Upper lobe of right lung (tissue), 1 donor: ENCODE results near the gene PGGT1B. TPM values are rescaled to one million over a fixed set of nuclear protein-coding genes. Genes with fewer than 3 reads are reported as not detected.

Experiments used
- ATAC-seq: fragments of 200-7000 bp; cut with Tn5 transposase; one replicate; pipeline ENCODE4 v1.9.1; 2020; ENCODE audit warnings: mild to moderate bottlenecking, moderate library complexity
- DNase-seq: peaks from one replicate; pipeline ENCODE4 v3.0.0-alpha.2; 2020
- H3K27ac ChIP-seq: fragments of 200-600 bp; one replicate; pipeline ENCODE4 v1.8.0; 2022
- H3K27me3 ChIP-seq: fragments of 200-600 bp; one replicate; pipeline ENCODE4 v1.8.0; 2022; ENCODE audit warnings: mild to moderate bottlenecking
- H3K36me3 ChIP-seq: fragments of 200-600 bp; one replicate; pipeline ENCODE4 v1.8.0; 2022
- H3K4me1 ChIP-seq: fragments of 200-600 bp; one replicate; pipeline ENCODE4 v1.8.0; 2022
- H3K4me3 ChIP-seq: fragments of 200-600 bp; one replicate; pipeline ENCODE4 v1.8.0; 2022; ENCODE audit warnings: mild to moderate bottlenecking
- H3K9me3 ChIP-seq: fragments of 200-600 bp; one replicate; pipeline ENCODE4 v1.8.0; 2022
- intact Hi-C: fragments of 100-400 bp; cut with DNase I; formaldehyde crosslinking; loops from one replicate; pipeline ENCODE4 v1.11.0; 2022
- long read RNA-seq: library from polyadenylated mRNA; unstranded; transcript quantifications from one replicate; pipeline ENCODE4 v2.0.0, GENCODE V29; 2021
- total RNA-seq: library from RNA; stranded (reverse); fragmentation: NEBNext Ultra II Directional; extraction: Animal tissue kit (Norgen Biotek cat#: 25700); gene quantifications from one replicate; pipeline ENCODE4 v1.2.1, GENCODE V29; 2021
- TF ChIP-seq, protein P1 (sequence below): fragments of 200-600 bp; IDR thresholded peaks from one replicate; pipeline ENCODE4 v1.8.0; 2022; ENCODE audit warnings: antibody characterized with exemption
- donor health status: DM: no; HTN: yes; CAD: no; lungs with severe emphysema.

Gene PGGT1B
- 40.0 TPM for total RNA-seq
- long read RNA-seq, full-length matches to known transcripts, result 14 of 19 reads
- long read RNA-seq, partial matches to known transcripts, result 1 of 19 reads
- long read RNA-seq, other reads (novel, unspliced or antisense), result 4 of 19 reads

- TF ChIP-seq, protein P1, sequence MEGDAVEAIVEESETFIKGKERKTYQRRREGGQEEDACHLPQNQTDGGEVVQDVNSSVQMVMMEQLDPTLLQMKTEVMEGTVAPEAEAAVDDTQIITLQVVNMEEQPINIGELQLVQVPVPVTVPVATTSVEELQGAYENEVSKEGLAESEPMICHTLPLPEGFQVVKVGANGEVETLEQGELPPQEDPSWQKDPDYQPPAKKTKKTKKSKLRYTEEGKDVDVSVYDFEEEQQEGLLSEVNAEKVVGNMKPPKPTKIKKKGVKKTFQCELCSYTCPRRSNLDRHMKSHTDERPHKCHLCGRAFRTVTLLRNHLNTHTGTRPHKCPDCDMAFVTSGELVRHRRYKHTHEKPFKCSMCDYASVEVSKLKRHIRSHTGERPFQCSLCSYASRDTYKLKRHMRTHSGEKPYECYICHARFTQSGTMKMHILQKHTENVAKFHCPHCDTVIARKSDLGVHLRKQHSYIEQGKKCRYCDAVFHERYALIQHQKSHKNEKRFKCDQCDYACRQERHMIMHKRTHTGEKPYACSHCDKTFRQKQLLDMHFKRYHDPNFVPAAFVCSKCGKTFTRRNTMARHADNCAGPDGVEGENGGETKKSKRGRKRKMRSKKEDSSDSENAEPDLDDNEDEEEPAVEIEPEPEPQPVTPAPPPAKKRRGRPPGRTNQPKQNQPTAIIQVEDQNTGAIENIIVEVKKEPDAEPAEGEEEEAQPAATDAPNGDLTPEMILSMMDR, result no peak
- Histone ChIP-seq H3K27ac (peak within 1 kb of the TSS; percentile 93), H3K4me3 (peak within 1 kb of the TSS; percentile 86), H3K4me1 (peaks cover 26% of the 10 kb centered on the region), H3K27me3 (no peaks in the 10 kb centered on the region), H3K9me3 (no peaks in the 10 kb centered on the region), H3K36me3 (peaks cover 4% of the 10 kb centered on the region)
- ATAC-seq (peak; percentile 98), DNase-seq (peak; percentile 89)
- intact Hi-C loops, result no loop called here
Observed at GRCh38 chr5:115262321-115263077, at the start of gene PGGT1B. PGGT1B (minus strand) TSS chr5:115262877; CDS start chr5:115262851, 26 bp downstream.

DNA sequence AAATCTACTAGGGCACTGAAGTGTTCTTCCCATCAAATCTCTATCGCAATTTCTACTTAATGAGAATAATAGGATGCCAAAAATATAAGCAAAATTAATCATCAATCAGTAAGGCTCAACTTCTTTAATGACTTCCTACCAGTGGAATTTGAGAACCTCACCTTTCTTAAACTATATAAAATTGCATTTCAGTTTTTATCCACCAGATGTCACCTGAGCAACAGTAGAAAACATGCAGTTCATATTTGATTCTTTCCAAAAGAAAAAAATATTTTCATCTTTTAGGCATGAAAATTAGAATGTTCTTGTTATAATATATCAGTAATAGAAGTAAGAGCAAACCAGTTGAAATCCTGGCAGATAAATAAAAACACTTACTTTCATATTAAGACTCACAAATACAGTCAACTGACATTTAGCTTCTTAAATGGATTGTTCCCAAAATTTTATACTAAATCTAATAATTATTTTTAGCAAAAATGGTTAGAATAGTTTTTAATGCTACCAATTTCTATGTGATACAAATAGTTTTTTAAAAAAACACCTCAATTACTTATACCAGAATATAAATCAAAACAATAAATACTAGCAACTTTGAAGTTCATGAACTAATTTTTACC, 47.2 kb upstream of the PGGT1B start:
- H3K27me3 ChIP-seq, result no peaks in the 10 kb centered on the region
- TF ChIP-seq, protein P1, result peak; percentile 82

DNA sequence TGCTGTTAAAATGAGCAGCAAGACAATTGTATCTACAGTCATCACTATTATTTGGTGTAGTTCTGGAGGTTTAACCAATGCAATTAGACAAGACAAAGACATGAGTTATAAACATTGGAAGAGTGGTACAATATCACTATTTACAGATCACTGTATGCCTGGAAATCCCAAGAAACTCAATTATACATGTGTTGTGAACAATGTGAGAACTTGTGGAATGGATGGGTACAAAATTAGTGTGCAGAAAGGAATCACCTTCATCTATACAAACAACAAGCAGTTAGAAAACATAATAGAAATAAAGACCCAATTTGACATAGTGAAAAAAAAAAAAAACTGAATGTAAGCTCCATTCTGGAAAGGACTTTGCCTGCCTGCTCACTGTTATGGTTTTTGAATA, 46.1 kb upstream of the PGGT1B start:
- TF ChIP-seq, protein P1, result no peak
- H3K4me3 ChIP-seq, result no peak overlapping the region
- H3K27me3 ChIP-seq, result no peaks in the 10 kb centered on the region
- H3K36me3 ChIP-seq, result no peaks in the 10 kb centered on the region
- ATAC-seq (no peak), DNase-seq (no peak)
- no peaks in the 10 kb centered on the region for H3K9me3 ChIP-seq
- no peak overlapping the region for H3K27ac ChIP-seq
- H3K4me1 ChIP-seq, result no peaks in the 10 kb centered on the region
- intact Hi-C loops, result loop anchor here (5.0 kb wide), 1 partner anchor 268 kb away; no protein-coding TSS in a partner anchor

More for the DNA sequence above, 47.2 kb upstream of the PGGT1B start:
- no peak for DNase-seq
- no peaks in the 10 kb centered on the region for H3K36me3 ChIP-seq
- no peaks in the 10 kb centered on the region for H3K9me3 ChIP-seq
- intact Hi-C loops, result loop anchor here (5.0 kb wide), 1 partner anchor 267 kb away; no protein-coding TSS in a partner anchor
- H3K4me1 ChIP-seq, result no peaks in the 10 kb centered on the region
- H3K27ac ChIP-seq, result no peak overlapping the region
- no peak overlapping the region for H3K4me3 ChIP-seq
- peak; percentile 50 for ATAC-seq

DNA sequence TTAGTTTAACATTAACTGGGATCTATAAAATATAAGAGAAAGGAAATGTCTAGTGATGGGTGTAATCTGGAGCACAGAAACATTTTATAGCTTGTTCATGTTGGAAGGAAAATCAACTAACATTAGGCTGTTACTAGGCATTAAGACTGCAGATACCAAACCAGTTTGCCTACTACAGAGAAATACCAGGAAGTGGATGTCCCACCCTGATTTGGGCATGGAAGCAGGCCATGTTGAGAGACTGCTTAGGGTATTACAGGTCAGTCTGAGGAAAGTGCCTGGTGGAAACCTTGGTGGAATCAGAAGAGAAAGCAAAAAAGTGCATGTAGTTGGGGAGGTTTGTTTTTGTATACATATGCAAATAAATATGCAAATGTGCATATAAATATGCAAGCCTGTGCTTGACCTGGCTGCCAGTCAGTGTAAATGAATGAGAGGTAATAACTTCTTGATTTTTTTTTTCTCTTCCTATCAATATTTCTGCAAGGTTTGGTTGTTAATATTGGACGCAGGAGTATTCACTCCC, 43.4 kb upstream of the PGGT1B start:
- intact Hi-C loops, result loop anchor here (5.0 kb wide), 1 partner anchor 271 kb away; no protein-coding TSS in a partner anchor
- ATAC-seq, result peak; percentile 76

DNA sequence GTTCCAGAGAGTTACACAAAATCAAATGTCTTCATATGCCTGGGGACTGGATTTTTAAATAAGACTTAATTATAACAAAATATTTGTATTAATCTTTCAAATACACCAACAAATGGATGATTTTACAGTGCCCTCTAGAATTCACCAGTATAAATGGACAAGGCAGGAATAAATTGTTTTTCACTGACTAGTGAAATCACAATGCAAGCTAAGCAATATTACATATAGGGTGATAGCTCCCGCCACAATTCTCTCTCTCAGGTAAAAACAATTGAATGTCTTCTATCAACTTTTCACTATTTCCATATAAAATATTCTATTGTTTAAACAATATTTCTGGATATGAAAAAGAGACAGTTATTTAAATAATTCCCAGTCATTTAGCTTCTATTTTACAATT, 41.8 kb upstream of the PGGT1B start:
- Histone ChIP-seq H3K4me1 (no peaks in the 10 kb centered on the region), H3K36me3 (no peaks in the 10 kb centered on the region), H3K4me3 (no peak overlapping the region), H3K27me3 (no peaks in the 10 kb centered on the region), H3K27ac (no peak overlapping the region), H3K9me3 (no peaks in the 10 kb centered on the region)
- no peak for ATAC-seq
- no peak for DNase-seq
- TF ChIP-seq, protein P1, result no peak
- intact Hi-C loops, result no loop called here

More for the DNA sequence above, 43.4 kb upstream of the PGGT1B start:
- Histone ChIP-seq H3K4me3 (no peak overlapping the region), H3K27me3 (no peaks in the 10 kb centered on the region), H3K27ac (no peak overlapping the region), H3K36me3 (no peaks in the 10 kb centered on the region), H3K4me1 (no peaks in the 10 kb centered on the region), H3K9me3 (no peaks in the 10 kb centered on the region)
- no peak for DNase-seq
- TF ChIP-seq, protein P1, result no peak
